ENCODE data around the gene IL17B.

IL17B gene

DNA sequence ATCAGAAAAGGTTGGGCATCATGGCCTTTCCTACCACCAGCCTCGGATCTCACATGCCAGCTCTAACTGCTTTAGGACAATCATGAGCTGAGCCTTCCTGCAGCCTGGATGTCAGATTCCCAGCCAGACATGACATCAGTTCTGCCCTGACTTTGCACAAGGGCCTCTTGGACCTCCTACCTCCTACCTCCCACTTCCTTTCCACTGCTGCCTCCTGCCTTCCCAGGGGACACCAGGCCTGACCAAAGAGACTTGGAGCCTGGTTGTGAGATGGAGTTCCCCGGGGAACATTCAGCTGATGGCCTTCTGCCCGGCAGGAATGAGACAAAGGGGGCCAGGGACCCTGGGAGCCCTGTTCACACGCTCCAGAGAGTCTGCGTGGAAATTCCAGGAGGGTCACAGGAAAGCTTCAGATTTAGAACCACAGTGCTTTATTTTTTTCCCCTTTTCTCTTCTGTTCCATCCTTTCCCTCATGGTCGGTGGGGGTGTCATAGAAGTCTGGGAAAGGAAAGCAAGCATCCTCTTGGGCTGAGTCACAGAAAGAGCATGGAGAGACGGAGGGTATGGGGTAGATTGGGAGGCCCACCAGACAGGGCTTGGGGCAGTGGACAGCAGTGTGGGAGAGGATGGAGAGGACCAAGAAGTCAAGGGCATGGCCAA is 35.4 kb upstream of the IL17B start:
- DNase-seq (ENCODE audit: low read depth, low spot score): no peak

DNA sequence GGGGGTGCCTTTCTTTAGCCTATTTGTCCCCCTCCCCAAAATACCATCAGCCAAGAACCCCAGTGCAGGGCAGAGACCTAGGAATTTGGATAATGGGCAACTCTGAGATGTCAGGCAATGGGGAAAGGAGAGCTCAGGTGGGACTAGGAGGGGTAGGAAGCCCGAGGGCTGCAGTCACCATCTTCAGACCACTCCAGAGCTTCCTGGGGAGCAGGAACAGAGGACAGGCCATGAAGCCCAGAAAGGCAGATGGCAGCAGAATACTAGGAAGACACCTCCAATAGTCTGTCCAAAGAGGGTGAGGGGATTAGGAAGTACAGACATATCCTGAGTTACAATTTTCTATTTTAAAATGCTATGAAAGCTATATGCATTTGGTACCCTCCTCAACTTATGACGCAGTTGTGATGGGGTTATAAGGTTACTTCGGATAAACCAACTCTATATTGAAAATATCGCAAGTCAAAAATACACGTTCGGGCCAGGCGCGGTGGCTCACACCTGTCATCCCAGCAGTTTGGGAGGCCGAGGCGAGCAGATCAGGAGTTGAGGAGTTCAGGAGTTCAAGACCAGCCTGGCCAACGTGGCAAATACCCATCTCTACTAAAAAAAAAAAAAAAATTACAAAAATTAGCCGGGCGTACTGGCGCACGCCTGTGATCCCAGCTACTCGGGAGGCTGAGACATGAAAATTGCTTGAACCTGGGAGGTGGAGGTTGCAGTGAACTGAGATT is 34.6 kb upstream of the IL17B start:
- DNase-seq (ENCODE audit: low read depth, low spot score): no peak

DNA sequence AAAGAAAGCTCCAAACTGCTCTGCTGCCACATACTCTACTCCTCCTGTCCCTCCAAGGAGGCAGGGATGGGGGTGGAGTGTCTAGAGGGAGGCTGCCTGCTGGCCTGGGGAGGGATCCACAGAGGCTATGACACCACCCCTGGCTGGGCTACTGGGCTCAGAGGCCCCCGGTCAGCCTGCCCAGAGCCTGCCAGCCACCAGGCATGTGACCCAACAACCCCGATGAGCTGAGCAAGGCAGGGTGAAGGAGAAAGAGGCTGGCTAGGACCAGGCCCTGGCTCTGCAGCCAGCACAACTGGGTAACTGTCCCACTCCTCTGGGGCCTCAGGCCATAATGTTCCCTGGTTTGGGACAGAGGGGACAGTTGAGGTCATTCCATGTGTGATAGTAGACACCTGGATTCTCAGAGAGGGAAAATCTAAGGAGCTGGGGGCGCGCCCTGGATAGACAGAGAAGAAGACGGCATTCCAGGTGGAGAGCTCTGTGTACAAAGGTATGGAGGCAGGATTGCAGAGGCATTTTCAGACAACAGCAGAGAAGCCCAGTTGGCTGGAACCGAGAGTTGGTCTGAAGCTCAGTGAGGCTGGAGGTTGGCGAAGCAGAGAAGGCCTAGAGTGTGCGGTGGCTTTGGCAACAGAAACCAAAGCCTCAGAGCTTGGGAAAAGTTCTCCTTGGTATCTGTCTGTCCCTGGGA is 33.8 kb upstream of the IL17B start:
- DNase-seq (ENCODE audit: low read depth, low spot score): no peak

DNA sequence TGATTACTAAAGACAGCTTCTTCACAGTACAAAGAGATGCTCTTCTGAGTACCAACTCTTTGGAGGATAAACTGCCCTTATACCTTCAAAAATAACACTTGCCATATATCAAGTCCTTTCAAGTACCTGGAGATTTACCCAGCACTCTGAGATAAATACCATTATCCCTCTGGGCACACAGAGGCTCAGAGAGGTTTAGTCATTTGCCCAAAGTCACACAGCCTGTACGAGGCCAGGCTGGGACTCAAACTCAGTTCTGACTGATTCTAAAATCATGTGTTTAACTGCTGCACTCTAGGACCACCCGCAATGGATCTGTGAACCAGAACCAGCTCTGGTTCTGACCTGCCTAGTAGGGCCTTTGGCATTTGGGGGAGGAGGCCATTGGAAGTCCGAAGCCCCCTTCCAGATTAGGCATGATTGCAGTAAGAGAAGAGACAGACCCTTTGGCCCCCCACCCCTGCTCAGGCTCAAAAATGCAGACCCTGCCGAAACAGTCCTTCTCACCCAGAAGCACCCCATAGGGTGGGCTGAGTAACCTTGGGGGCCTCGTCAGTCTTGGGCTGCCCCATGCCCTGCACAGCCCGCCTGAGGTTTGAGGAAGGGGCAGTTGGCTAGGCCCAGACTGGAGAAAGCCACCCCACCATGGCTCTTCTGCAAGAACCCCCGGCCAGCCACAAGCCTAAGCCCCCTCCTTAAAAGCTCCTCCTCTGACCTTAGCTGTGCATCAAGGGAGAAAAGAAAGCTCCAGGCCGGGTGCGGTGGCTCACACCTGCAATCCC is 32.8 kb upstream of the IL17B start:
- no peak for DNase-seq (ENCODE audit: low read depth, low spot score)

DNA sequence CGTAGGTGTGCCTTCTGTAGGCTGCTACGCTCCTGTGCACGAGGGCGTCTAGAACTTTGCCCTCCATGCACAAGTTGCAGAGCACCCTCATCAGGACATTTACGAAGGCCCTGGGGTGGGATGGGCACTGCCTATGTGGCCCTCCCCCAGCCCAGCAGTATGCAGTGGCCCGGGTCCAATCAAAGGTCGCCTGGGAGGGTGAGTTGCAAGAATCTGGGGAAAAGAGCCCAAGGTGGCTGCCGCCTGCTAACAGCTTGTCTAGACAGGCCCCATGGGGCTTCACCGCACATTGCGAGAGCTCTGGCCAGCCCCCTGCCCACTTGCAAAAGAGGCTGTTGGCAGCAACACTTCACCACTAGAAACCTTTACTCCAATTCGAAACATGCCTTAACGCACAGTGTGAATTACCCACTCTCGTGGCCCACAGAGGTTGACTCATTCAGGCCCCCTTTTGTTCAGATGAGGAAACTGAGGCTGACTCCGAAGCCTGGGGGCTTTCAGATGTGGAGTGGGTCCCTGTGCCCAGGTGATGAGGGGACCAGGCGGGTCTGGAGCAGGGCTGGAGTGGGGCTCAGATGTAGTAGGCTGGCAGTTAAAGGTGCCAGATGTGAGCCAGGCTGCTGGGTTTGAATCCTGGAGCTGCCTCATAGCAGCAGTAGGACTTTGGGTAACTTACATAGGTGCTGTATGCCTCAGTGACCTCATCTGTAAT is 31.8 kb upstream of the IL17B start:
- no peak for DNase-seq (ENCODE audit: low read depth, low spot score)

DNA sequence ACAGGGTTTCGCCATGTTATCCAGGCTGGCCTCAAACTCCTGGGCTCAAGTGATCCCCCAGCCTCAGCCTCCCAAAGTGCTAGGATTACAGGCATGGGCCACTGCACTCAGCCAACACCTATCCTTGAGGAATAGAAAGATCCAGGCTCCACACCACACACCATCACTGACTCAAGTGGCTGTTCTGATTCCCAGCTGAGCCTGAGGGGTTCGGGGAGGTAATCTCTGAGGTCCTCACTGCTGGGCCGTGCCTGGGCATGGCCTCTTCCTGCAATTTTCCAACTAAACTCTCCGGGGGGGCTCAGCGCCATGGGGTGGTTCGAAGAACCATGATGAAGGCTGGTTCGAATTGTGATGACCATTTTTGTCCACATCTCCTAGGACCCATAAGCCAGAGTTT is 31.0 kb upstream of the IL17B start:
- DNase-seq (ENCODE audit: low read depth, low spot score): no peak

DNA sequence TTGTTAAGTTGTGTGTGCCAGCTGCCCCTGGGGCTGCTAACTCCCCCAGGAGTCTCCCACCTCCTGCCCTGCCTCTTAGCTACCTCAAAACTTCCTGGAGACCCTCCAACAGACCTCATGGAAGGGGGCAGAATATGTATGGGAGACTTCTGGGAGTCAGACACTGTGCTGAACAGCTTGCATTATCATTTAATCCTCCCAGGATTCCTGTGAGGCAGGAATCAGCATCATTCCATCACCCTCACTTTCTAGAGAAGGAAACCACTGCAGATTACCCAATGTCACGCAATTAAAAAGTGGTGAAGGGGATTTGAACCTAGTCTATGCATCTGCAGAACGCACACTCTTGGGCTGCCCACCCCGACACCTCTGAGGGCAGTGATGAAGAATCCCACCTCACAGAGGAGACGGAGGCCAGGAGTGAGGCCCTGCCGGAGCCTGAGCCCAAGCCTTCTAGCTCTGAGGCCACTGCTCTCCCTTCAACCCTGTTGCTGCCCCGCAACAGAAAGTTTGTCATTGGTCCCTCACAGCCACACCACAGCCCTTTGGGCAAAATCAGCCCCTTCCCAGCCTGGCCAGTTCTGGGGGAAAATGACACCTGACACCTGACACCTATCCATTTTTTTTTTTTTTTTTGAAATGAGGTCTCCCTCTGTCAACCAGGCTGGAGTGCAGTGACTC is 30.3 kb upstream of the IL17B start:
- no peak for DNase-seq (ENCODE audit: low read depth, low spot score)

DNA sequence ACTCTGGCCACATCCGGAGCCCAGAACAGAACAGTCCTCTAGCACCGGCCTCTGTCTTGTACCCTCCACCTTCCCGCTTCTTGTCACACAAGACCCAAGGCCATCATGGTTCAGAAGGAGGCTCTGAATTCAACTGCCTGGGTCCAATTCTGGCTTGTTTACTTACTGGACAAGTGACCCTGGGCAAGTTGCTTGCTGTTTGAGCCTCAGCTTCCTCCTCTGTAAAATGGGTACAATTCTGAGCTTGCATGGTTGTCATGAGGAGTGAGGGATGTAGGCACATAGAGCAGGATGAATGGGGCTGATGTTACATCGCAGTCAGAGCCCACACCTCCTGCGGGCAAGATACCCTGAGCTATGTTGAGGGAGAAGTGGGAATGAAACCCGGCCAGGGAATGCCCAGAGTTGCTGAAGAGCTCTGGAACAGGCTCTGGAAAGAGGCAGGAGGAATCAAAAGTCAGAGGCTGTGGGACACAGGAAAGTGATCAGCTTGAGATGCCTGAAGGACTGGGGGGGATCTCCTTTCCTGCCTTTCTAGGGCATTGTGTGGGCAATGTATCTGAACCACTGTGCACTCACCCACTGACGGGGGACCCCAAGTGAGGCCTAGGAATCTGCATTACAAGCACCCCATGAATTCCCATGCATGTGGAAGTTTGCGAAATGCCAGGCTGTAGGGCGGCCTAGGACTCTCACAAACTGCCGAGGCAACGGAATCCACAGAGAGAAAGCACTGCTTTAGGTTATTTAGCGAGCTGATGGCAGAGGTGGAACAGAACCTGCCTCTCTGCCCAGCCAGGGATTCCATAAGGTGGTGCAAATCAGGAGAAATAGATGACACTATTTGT is 29.4 kb upstream of the IL17B start:
- DNase-seq (ENCODE audit: low read depth, low spot score): no peak

DNA sequence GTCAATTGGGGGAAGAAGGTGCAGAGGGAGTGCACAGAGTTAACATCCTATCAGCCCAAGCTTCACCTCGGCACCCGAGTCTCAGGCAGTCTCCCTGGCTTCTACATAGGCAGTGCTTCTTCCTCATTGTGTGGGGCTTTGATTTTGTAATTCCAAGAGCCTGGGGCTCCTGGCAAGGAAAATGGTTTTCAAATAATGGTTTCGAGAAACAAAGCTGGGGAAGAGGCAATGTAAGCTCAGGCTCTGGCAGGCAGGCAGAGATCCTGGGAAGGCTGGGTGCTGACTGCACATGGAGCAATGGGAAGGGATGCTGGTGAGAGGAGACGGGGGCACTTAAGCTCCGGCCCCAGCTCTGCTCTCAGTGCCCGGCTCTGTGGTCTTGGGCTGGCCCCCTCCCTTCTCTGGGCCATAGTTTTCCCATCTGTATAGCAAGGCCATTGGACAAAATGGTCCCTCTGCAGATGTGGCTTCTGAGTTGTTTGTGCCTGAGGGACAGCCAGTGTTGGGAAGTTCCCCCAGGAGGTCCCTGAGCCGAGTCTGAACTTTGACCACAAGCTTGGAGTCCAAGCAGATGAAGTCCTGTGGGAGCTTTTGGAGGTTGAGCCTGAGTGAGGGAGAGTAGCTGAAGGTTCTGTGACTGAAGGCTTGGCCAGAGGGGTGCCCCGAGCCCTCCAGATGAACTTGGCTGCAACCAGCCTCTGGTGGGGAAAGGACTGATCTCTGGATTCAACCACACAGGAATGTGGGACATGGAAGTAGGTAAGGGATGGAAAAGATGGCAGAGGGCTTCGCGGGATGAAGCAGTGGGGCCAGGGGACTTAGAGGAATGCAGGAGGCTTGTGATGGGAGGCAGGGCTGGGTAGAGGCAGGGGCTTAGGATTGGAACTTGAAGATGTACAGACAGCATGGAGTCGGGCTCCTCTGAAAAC is 28.5 kb upstream of the IL17B start:
- no peak for DNase-seq (ENCODE audit: low read depth, low spot score)

DNA sequence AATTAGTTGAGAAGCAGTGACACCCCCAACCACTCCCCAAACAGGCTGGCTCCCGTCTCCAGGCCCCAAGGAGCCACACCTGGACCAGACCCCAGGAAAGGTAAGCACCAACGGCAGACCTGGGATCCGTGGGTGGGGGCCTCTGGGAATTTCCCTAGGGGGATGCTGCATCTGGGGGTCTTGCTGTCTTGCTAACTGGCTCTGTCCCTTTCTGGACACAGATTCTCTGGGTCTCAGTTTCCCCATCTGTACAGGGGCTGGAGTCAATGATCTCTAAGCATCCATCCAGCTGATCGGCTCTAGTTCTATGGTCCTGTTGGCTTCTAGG is 27.9 kb upstream of the IL17B start:
- no peak for DNase-seq (ENCODE audit: low read depth, low spot score)

DNA sequence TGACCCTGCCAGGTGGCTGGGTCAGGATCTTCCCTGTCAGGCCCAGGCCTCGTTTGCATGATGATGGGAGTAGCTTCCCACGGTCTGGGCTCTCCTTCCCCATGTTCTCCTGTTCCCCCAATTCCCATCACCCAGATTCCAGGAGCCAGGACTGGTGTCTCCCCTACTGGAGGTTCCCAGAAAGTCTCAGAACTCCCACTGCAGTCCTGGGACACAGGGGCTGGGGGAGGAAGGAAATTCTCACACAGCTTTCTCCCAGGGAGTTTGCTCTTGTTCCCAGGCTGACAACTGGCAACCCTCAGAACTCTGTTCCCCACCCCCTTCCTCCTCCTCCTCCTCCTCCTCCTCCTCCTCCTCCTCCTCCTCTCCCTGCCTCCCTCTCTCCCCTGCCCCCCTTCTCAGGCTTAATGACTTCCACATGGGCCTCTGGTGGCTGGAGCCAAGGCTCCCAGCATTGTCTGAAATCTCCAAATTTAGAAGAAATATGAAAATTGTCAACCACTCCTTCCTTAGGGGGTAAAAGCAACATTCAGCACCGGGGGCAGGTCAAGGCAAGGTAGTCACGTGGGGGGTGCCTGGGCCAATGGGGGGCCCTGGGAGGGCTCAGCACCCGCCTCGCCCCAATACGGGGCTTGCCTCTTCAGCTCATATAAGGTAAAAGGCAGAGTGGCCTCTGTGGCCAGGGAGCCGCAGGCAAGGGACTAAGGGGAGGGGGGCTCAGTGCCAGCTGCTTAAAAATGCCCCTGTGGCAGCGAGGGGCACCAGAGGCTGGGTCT is 27.3 kb upstream of the IL17B start:
- DNase-seq (ENCODE audit: low read depth, low spot score): peak; percentile 93

DNA sequence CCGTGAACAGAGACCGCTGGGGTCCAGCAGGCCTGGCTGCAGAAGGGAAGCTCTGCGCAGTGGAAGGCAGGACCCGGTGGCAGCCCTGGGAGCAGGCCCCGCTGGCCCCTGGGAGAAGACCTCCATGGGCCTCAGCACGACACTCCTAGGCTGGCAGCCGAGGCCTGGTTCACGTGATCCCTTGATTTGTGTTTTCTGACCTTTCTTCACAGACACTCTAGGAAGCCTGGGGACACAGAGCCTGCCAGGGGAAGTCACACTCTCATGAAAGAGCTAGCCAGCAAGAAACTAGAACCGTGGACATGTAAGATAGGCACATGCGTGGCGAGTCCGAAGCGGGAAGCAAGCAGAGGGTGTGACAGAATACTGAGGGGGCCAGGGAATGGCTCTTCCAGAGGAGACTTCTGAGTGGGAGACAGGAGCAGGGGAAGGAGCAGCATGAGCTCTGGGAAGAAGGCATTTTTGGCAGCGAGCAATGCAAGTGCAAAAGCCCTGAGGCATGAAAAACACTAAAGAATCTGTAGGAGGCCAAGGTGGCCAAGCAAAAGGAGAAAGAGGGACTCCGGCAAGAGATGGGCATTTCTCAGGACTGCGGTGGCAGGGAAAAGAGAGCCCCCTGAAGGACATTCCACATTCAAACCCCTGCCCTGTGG is 26.6 kb upstream of the IL17B start:
- DNase-seq (ENCODE audit: low read depth, low spot score): no peak

DNA sequence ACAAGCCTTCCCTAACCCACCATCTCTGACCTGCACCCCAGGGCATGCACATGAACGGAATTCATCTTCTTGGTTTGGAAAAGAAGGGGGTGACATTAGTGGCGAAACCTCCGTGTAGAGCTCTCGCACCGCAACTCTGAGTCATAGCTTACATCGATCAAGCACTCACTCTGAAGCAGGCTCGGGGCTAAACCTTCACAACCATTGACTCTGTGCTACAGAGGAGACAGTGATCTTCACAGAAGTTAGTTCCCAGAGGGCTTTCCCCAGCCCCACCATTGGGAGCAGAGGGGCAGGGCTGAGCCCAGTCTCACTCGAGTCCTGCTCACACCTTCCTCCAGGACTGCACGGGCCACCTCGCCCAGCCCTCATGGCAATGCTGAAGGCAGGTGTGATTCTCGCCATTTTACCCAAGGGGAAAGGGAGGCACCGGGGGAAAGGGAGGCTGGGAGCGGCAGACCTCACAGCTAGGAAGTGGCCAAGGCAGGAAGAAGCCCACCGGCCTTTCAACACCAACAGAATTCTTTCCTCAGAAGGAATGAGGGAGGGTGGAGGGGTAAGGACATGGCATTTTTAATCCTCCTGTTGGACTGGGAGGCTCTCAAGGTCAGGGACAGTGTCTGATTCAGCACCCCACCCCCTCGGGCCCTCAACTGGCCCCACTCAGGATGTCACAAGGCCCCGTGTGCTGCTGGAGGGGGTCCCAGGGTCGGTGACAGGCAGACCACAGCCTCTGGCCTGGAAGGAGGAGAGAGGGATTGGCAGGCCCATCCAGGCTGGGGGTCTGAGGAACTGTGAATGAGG is 25.9 kb upstream of the IL17B start:
- no peak for DNase-seq (ENCODE audit: low read depth, low spot score)

DNA sequence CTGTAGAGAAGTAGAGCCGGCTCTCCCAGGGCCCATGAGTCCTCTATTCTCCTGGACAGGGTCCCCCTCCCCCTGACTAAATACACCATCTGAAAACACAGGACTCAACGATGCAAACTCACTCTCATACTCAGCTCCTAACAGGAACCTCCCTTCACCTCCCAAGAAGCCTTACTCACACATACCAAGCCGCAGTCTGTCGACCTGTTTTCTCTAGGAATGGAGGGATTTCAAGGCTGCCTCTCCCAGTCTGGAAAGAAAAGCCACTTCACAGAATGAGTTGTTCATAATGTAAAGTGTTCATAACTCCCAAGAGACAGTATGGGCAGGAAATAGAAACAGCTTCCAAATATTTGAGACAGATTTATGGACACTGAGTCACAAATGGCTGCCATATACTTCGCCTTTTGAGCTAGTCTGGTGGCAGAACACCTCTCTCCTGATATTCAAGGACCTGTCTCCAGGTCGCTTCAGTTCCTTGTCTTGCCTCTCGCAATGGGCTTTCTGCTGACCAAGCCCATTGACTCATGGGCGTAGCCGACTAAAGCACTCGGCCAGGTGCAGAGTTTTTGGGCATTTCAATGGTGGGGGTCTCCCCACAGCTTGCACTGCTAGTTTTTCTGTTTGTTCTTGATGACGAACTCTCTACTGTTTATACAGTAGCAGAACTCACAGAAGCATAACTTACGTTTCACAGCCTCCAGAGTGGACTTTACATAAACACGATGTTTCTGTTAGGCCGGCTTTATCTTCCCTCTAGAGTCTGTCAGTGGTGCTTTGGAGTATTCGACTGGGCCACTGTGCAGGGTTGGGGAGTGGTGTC is 25.0 kb upstream of the IL17B start:
- no peak for DNase-seq (ENCODE audit: low read depth, low spot score)

DNA sequence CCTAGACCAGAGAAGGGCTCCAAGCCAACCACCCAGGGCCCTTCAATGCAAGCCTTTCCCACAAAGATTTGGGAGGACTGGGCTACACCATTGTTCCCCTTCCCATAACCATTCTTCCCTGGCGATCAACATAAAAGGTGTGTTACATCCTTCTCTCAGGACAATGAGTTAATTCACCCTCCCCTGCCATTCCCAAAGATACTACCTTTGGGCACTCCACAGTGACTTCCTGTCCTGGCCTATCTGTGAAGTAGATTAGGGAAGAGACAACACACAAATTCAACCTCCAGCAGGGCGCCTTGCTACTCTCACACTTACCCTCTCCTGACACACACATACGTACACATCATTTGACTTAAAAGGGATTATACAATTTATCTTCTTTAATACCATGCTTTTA is 23.2 kb upstream of the IL17B start:
- no peak for DNase-seq (ENCODE audit: low read depth, low spot score)

DNA sequence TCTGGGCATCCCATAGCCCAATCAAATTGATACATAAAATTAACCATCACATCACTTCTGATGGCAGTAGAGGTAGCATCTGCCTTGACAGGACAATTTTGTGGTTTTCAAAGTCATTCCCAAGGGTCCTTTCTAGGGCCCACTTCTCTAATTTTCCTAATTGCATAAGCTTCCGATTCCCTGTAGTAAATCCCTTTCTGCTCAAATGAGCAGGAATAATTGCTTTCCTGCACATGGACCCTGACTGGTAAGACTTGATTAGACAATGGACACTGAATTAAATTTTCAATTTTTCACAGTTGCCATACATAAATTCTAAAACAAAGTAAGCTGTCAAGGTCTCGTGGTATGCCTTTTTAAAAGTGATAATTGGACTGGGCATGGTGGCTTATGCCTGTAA is 22.0 kb upstream of the IL17B start:
- DNase-seq (ENCODE audit: low read depth, low spot score): no peak
